ENCODE measurements around the gene TIGD4. TPM values are rescaled to one million over a fixed set of nuclear protein-coding genes. Genes with fewer than 3 reads are reported as not detected.

The TIGD4 gene
- total RNA-seq, 1 experiment from 2014 or later, result 0.41 TPM

GRCh38 chr4:152778656-152779512 lies 646 bp downstream of the TIGD4 start:
- Histone ChIP-seq H3K4me3 (ENCODE audit: low read depth, low read length, poor library complexity, severe bottlenecking) (peak overlapping the region; percentile 62), H3K27ac (ENCODE audit: low read depth, low read length, poor library complexity, severe bottlenecking) (peak overlapping the region; percentile 69), H3K9me3 (ENCODE audit: low read depth, low read length, poor library complexity, severe bottlenecking) (no peaks in the 10 kb centered on the region), H3K36me3 (ENCODE audit: insufficient read depth, low read length, poor library complexity, severe bottlenecking) (no peaks in the 10 kb centered on the region), H3K27me3 (replicated peaks; ENCODE audit: insufficient read depth, low read depth, low read length, poor library complexity) (no peaks in the 10 kb centered on the region), H3K4me1 (ENCODE audit: insufficient read depth, low read length, poor library complexity, severe bottlenecking) (peaks cover 12% of the 10 kb centered on the region)
- intact Hi-C loops (cut with micrococcal nuclease; ENCODE audit: unreplicated experiment), result no loop called here
- CTCF ChIA-PET, result interaction anchor here (0.8 to 1.2 kb wide), 2 partner anchors 278 to 349 kb away, joined by 3 read pairs; no protein-coding TSS in a partner anchor
- no peak for TF ChIP-seq EZH2 (IDR thresholded peaks at IDR 0.05; ENCODE audit: borderline replicate concordance, low read depth, low read length, poor library complexity, severe bottlenecking)
- TF ChIP-seq CTCF (conservative IDR thresholded peaks at IDR 0.05; ENCODE audit: low read depth, low read length), result no peak
- TSS peak; percentile 53 for BruUV-seq (replicated peaks)
- DNase-seq (ENCODE audit: low spot score), result peak; percentile 8
- POLR2A ChIA-PET (ENCODE audit: low non-redundant PET), result interaction anchor here (0.6 kb wide), 1 partner anchor 18 kb away, joined by 3 read pairs; no protein-coding TSS in a partner anchor

GRCh38 chr4:152777488-152777887 lies 2.0 kb downstream of the TIGD4 start:
- Histone ChIP-seq H3K4me1 (ENCODE audit: insufficient read depth, low read length, poor library complexity, severe bottlenecking) (peaks cover 12% of the 10 kb centered on the region), H3K27ac (ENCODE audit: low read depth, low read length, poor library complexity, severe bottlenecking) (no peak overlapping the region), H3K27me3 (replicated peaks; ENCODE audit: insufficient read depth, low read depth, low read length, poor library complexity) (no peaks in the 10 kb centered on the region), H3K4me3 (ENCODE audit: low read depth, low read length, poor library complexity, severe bottlenecking) (no peak overlapping the region), H3K36me3 (ENCODE audit: insufficient read depth, low read length, poor library complexity, severe bottlenecking) (no peaks in the 10 kb centered on the region), H3K9me3 (ENCODE audit: low read depth, low read length, poor library complexity, severe bottlenecking) (no peaks in the 10 kb centered on the region)
- POLR2A ChIA-PET (ENCODE audit: low non-redundant PET), result no interaction called here
- intact Hi-C loops (cut with micrococcal nuclease; ENCODE audit: unreplicated experiment), result no loop called here
- DNase-seq (ENCODE audit: low spot score), result no peak
- BruUV-seq (replicated peaks), result no TSS peak
- CTCF ChIA-PET, result no interaction called here
- no peak for TF ChIP-seq EZH2 (IDR thresholded peaks at IDR 0.05; ENCODE audit: borderline replicate concordance, low read depth, low read length, poor library complexity, severe bottlenecking)
- TF ChIP-seq CTCF (conservative IDR thresholded peaks at IDR 0.05; ENCODE audit: low read depth, low read length), result no peak

DNA sequence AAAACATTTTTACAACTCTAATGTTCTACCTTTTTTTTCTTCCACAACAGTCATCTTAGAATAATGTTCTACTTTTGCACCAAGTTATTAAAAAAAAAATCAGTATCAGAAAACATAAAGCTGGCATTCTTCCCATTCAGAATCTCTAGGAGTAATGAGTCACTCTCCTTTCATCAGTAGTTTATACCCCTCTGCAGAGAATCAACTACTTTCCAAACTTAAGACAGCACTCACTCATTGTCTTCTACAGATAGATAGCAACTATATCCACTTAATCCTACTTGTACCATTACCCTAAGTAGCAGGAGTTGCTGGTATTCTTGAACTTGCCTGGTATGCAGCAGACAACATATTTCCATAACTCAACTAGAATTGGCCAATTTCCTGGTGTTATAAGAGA lies 3.2 kb downstream of the TIGD4 start:
- TF ChIP-seq CTCF (conservative IDR thresholded peaks at IDR 0.05; ENCODE audit: low read depth, low read length) (no peak), EZH2 (IDR thresholded peaks at IDR 0.05; ENCODE audit: borderline replicate concordance, low read depth, low read length, poor library complexity, severe bottlenecking) (no peak)
- H3K27me3 ChIP-seq (replicated peaks; ENCODE audit: insufficient read depth, low read depth, low read length, poor library complexity), result no peaks in the 10 kb centered on the region
- H3K4me3 ChIP-seq (ENCODE audit: low read depth, low read length, poor library complexity, severe bottlenecking), result no peak overlapping the region
- ChIA-PET CTCF (no interaction called here), POLR2A (ENCODE audit: low non-redundant PET) (no interaction called here)
- no peaks in the 10 kb centered on the region for H3K9me3 ChIP-seq (ENCODE audit: low read depth, low read length, poor library complexity, severe bottlenecking)
- BruUV-seq (replicated peaks), result no TSS peak
- intact Hi-C loops (cut with micrococcal nuclease; ENCODE audit: unreplicated experiment), result no loop called here
- DNase-seq (ENCODE audit: low spot score), result no peak
- H3K36me3 ChIP-seq (ENCODE audit: insufficient read depth, low read length, poor library complexity, severe bottlenecking), result no peaks in the 10 kb centered on the region
- no peak overlapping the region for H3K27ac ChIP-seq (ENCODE audit: low read depth, low read length, poor library complexity, severe bottlenecking)
- H3K4me1 ChIP-seq (ENCODE audit: insufficient read depth, low read length, poor library complexity, severe bottlenecking), result peaks cover 12% of the 10 kb centered on the region

Data from A673 (cell line).